Umbilical cord (tissue), 2 donors: Measurements from ENCODE around the gene PLCD4. TPM values are rescaled to one million over a fixed set of nuclear protein-coding genes. Genes with fewer than 3 reads are reported as not detected.

Source experiments
- DNase-seq: peaks from one replicate; pipeline ENCODE4 v3.0.0-alpha.2; 2015; ENCODE audit warnings: low spot score
- total RNA-seq: library from RNA; depleted of rRNA; stranded (reverse); fragments of >200 nt; gene quantifications from one replicate; pipeline ENCODE4 v1.2.3, GENCODE V29; 2014; ENCODE audit warnings: low replicate concordance; ENCODE audit not compliant: insufficient read depth

Gene PLCD4
- total RNA-seq, 1 donor from 2014 or later = 7.2 TPM

- no peak for DNase-seq
Observed at GRCh38 chr2:218621007-218621406, 13.3 kb downstream of the PLCD4 start.

- no peak for DNase-seq
Observed at GRCh38 chr2:218622606-218623365, 15.1 kb downstream of the PLCD4 start.

GRCh38 chr2:218623366-218623705 lies 15.6 kb downstream of the PLCD4 start:
- no peak for DNase-seq

DNA sequence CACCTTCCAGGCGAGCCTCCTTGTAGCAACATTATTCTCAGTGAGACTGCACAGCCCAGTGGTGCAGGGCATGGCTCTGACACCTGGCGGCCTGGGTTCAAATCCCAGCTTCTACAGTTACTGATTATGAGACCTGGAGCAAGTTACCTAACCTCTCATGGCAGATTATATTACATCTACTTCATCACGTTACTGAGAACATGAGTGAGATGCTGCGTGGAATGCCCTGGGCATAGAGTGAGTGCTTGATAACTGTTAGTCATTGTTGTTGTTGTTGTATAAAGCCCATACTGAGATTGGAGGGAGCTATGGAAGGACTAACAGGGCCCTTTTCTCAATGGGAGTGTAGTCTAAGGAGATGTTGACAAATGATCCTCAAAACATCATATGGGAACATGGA lies 18.7 kb downstream of the PLCD4 start:
- no peak for DNase-seq

GRCh38 chr2:218627939-218628338 lies 20.2 kb downstream of the PLCD4 start:
- DNase-seq = no peak

DNA sequence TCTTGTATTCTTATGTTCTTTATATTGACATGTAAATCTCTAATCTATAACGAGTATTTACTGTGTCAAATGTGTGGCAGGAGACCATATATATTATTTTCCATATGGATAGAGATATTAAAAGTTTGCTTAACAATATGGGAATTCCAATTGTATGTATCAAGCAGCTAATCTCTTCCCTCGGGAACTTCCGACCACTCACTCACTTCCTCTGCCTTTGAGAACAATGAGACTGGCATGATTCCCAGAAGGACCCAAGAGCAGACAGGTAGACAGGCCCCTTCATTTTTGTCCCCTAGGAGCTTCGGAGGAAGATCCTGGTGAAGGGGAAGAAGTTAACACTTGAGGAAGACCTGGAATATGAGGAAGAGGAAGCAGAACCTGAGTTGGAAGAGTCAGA lies 24.1 kb downstream of the PLCD4 start:
- no peak for DNase-seq

- no peak for DNase-seq
Observed at GRCh38 chr2:218635719-218636118, 28.0 kb downstream of the PLCD4 start.

DNA sequence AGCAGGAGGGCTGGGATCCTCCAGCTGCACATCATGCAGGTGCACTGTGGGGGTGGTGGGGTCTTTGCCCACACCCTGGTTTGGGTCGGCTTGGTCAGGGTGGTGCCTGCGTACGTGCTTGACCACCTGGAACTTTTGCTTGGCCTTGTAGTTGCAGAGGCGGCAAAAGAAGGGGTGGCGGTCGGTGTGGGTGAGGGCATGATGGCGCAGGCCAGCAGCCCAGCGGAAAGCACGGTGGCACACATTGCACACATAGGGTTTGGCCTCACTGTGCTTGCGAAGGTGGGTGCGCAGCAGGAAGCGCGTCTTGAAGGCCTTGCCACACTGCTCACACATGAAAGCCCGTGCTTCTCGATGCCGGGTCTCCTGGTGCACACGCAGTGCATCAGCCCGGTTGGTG lies 30.7 kb downstream of the PLCD4 start:
- DNase-seq = no peak

DNA sequence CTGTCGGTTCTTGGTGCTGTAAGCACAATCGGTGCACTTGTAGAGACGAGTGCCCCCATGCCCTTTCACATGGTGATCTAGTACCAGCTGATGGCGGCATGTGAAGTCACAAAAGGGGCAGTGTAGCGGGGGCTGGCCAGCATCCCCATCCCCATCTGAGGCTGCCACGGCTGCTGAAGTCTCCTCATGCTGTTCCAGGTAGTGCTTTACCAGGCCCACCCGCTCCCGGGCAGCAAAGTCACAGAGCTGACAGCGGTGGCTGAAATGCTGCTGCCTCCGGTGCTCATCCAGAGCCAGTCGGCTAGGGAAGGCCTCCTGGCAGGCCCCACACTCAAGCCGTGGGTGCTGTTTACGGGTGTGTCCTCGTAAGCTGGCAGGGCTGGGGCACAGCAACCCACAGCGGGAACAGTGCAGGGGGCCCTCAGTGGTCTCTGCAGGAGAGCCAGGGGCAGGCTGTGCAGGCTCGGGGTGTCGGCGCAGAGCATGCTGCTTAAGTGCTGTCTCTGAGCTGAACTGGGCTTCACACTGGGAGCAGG lies 34.5 kb downstream of the PLCD4 start:
- no peak for DNase-seq

GRCh38 chr2:218642786-218643185 lies 35.1 kb downstream of the PLCD4 start:
- DNase-seq = no peak

GRCh38 chr2:218643751-218644310 lies 36.1 kb downstream of the PLCD4 start:
- no peak for DNase-seq

- no peak for DNase-seq
Observed at GRCh38 chr2:218644721-218645120, 37.0 kb downstream of the PLCD4 start.

DNA sequence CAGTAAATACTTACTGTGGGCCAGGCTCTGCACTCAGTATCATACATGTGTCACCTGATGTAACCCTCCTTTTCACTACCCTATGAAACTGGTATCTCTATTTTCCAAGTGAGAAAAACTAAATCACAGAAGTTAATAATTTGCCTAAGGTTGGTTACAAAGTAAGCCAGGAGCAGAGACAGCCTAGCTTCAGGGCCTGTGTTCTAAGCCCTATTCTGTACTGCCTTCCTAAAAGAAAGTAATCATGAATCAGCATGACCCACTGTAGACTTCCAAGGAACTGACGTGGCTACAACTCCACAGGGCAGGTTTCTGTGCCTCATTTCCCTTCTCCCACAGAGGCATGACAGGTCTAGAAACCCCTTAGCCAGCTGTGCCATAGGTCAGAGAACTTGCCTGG lies 37.4 kb downstream of the PLCD4 start:
- DNase-seq = no peak

DNA sequence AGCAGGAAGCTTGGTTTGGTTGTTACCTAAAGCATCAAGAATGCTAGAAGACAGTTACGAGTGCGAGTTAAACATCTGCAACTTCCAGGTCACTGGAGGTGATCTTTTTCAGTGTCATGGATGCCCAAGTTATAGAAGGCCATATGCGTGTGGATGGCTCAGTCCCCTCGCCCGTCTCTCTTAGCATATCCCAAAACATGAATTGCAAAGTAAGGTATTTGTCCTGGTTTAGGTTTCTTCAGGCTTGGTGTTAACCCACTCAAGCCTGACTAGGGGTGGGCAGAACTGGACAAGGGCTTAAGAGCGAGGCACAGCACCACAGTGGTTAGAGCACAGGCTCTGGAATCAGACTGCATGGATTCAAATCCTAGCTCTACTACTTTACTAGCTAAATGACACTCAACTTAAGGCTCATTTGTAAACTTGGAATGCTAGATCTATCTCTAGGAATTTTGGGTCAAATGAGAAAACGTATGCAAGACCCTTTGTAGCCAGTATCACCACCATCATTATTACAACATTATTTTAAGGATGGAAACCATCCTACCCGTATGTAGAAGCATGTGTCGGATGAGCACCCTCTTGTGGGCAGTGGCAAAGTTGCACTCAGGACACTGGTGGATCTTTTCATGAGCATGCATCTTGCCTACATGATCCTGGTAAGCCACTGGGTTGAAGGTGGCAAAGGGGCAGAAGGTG lies 40.5 kb downstream of the PLCD4 start:
- peak; percentile 53 for DNase-seq

- no peak for DNase-seq
Observed at GRCh38 chr2:218648787-218649100, 41.0 kb downstream of the PLCD4 start.

DNA sequence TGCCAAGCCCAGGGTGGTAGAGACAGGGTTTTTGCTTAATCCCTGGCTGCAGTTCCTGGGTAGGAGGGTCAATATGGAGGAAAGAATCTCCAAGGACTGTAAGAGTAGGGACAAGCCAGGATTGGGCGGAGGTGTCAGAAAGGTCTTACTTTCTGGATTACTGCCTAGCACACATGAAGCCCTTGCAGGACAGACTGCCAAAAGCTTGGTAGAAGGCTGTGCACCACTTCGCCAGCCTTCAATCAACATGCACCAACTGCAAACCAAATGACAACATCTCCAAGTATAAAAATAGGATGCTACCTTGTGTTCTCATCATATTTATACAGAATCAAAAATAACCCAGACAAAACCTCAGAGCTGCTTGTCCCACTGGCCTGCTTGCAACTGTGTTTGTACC lies 48.1 kb downstream of the PLCD4 start:
- no peak for DNase-seq

- peak; percentile 27 for DNase-seq
Observed at GRCh38 chr2:218658671-218659257, 51.1 kb downstream of the PLCD4 start.

DNA sequence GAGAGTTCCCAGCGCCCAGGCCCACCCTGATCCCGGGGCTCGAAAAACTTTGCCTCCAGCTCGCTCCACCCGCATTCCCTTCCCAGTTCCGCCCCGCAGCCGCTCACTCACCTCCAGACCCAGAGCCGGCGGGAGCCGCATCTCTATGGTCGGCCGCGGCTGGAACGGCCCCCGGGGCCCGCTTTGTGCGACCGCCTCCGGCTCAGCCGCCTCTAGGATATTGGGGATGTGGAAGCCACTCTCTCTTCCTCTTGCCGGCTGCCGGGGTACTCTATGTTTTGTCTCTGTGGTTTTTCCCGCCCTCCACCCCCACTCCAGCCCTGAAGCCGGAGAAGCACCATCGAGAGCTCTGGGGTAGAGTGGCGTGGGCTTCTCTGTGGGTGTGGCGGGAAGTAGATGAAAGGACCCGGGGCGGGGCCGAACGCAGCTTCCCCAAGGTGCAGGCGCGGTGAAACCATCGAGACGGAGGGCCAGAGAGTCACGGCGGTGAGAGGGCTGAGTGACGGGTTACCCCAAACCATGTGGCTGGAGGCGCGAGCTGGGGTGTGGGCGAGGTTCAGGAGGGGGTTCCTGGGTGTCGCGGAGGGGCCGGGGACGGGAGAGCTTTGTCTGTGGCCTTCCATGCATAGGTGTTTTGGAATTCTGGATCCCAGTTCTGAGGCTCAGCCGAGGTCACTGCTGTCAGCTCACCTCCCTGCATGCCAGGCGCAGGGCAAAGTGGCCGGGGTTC lies 51.7 kb downstream of the PLCD4 start, which contains the start of the genes BCS1L and ZNF142:
TSS of gene BCS1L (plus strand) at position 426 of the 730 bp plus-strand sequence. CDS start 1,305 bp downstream, outside the sequence.
TSS of gene ZNF142 (minus strand) at position 366 of the 730 bp plus-strand sequence. CDS start 3,194 bp downstream, outside the sequence.
- DNase-seq = peak; percentile 97

- DNase-seq = no peak
Observed at GRCh38 chr2:218659988-218660358, 52.3 kb downstream of the PLCD4 start.

GRCh38 chr2:218662377-218662776 lies 54.7 kb downstream of the PLCD4 start:
- DNase-seq = no peak

GRCh38 chr2:218662827-218663226 lies 55.1 kb downstream of the PLCD4 start:
- DNase-seq = no peak

GRCh38 chr2:218663901-218664300 lies 56.2 kb downstream of the PLCD4 start:
- DNase-seq = no peak
